ENCODE data around the gene FGD3. TPM values are rescaled to one million over a fixed set of nuclear protein-coding genes. Genes with fewer than 3 reads are reported as not detected.

FGD3 gene
- polyA plus RNA-seq, 1 experiment: not detected

- Histone ChIP-seq H3K27me3 (ENCODE audit: control insufficient read depth, insufficient read depth, low read length) (no peaks in the 10 kb centered on the region), H3K9me3 (ENCODE audit: control insufficient read depth, insufficient read depth, low read length) (no peaks in the 10 kb centered on the region; the same call in 1 of the 2 replicates), H3K27ac (ENCODE audit: low read depth, low read length) (no peak overlapping the region), H3K4me3 (ENCODE audit: low read depth, low read length) (no peak overlapping the region)
- DNase-seq (ENCODE audit: low read depth, low spot score): no peak
- ChIA-PET POLR2A (no interaction called here), CTCF (interaction anchor here (1.1 to 3.5 kb wide), 5 partner anchors 11 to 302 kb away, joined by 4 to 27 read pairs (median 11); no protein-coding TSS in a partner anchor)
- TF ChIP-seq CTCF (IDR thresholded peaks at IDR 0.05; ENCODE audit: low read depth, low read length): no peak
Measured at GRCh38 chr9:93002700-93003099, 55.4 kb downstream of the FGD3 start.

- ChIA-PET POLR2A (no interaction called here), CTCF (interaction anchor here (0.6 to 3.5 kb wide), 13 partner anchors 12 to 449 kb away, joined by 3 to 27 read pairs (median 4); partner anchors contain the start of gene FAM120AOS)
- Histone ChIP-seq H3K9me3 (ENCODE audit: control insufficient read depth, insufficient read depth, low read length) (no peaks in the 10 kb centered on the region; the same call in 1 of the 2 replicates), H3K4me3 (ENCODE audit: low read depth, low read length) (no peak overlapping the region), H3K27ac (ENCODE audit: low read depth, low read length) (no peak overlapping the region), H3K27me3 (ENCODE audit: control insufficient read depth, insufficient read depth, low read length) (no peaks in the 10 kb centered on the region)
- DNase-seq (ENCODE audit: low read depth, low spot score): peak; percentile 1
- TF ChIP-seq CTCF (IDR thresholded peaks at IDR 0.05; ENCODE audit: low read depth, low read length): peak; percentile 69
Measured at GRCh38 chr9:93003552-93004407, 56.5 kb downstream of the FGD3 start.

- CTCF ChIA-PET: interaction anchor here (0.6 to 3.5 kb wide), 6 partner anchors 11 to 300 kb away, joined by 3 to 27 read pairs (median 4); no protein-coding TSS in a partner anchor
- H3K27ac ChIP-seq (ENCODE audit: low read depth, low read length): no peak overlapping the region
- TF ChIP-seq CTCF (IDR thresholded peaks at IDR 0.05; ENCODE audit: low read depth, low read length): no peak
- H3K27me3 ChIP-seq (ENCODE audit: control insufficient read depth, insufficient read depth, low read length): no peaks in the 10 kb centered on the region
- H3K9me3 ChIP-seq (ENCODE audit: control insufficient read depth, insufficient read depth, low read length): no peaks in the 10 kb centered on the region; the same call in 1 of the 2 replicates
- POLR2A ChIA-PET: no interaction called here
- no peak for DNase-seq (ENCODE audit: low read depth, low spot score)
- H3K4me3 ChIP-seq (ENCODE audit: low read depth, low read length): no peak overlapping the region
Measured at GRCh38 chr9:93004561-93004960, 57.2 kb downstream of the FGD3 start.

GRCh38 chr9:93005876-93006275 lies 58.6 kb downstream of the FGD3 start:
- DNase-seq (ENCODE audit: low read depth, low spot score): no peak
- Histone ChIP-seq H3K9me3 (ENCODE audit: control insufficient read depth, insufficient read depth, low read length) (no peaks in the 10 kb centered on the region; the same call in 1 of the 2 replicates), H3K27ac (ENCODE audit: low read depth, low read length) (no peak overlapping the region), H3K27me3 (ENCODE audit: control insufficient read depth, insufficient read depth, low read length) (no peaks in the 10 kb centered on the region), H3K4me3 (ENCODE audit: low read depth, low read length) (no peak overlapping the region)
- ChIA-PET POLR2A (no interaction called here), CTCF (interaction anchor here (0.7 to 1.2 kb wide), 4 partner anchors 9 to 309 kb away, joined by 3 to 6 read pairs (median 4); no protein-coding TSS in a partner anchor)
- no peak for TF ChIP-seq CTCF (IDR thresholded peaks at IDR 0.05; ENCODE audit: low read depth, low read length)

- POLR2A ChIA-PET: no interaction called here
- no peak for TF ChIP-seq CTCF (IDR thresholded peaks at IDR 0.05; ENCODE audit: low read depth, low read length)
- DNase-seq (ENCODE audit: low read depth, low spot score): no peak
- Histone ChIP-seq H3K27me3 (ENCODE audit: control insufficient read depth, insufficient read depth, low read length) (no peaks in the 10 kb centered on the region), H3K4me3 (ENCODE audit: low read depth, low read length) (no peak overlapping the region), H3K9me3 (ENCODE audit: control insufficient read depth, insufficient read depth, low read length) (no peaks in the 10 kb centered on the region; the same call in 1 of the 2 replicates), H3K27ac (ENCODE audit: low read depth, low read length) (no peak overlapping the region)
- CTCF ChIA-PET: no interaction called here
Measured at GRCh38 chr9:93007529-93008058, 60.3 kb downstream of the FGD3 start.
